ENCODE measurements around the gene ZMYM2. TPM values are rescaled to one million over a fixed set of nuclear protein-coding genes. Genes with fewer than 3 reads are reported as not detected.

Gene ZMYM2
- total and polyA plus RNA-seq, 2 of the 13 experiments (the other 11 are each of a cell fraction or from before 2014, with no cell fraction given): 22.4 to 40.8 TPM

- H3K27me3 ChIP-seq (ENCODE audit: control insufficient read depth in 1 of 2, insufficient read depth in 2 of 2, low read length in 2 of 2): no peaks in the 10 kb centered on the region
- peaks cover 5 to 51% of the 10 kb centered on the region in 2 experiments for H3K36me3 ChIP-seq (replicated peaks in 1 of 2; ENCODE audit: control insufficient read depth in 1 of 2, insufficient read depth in 2 of 2, low read length in 2 of 2)
- in situ Hi-C loops (cut with HindIII; ENCODE audit: extremely low pct_ligation_motif_present, low pct_unique_long_range_greater_than_20kb) (no loop called here), intact Hi-C loops (cut with micrococcal nuclease; ENCODE audit: unreplicated experiment) (no loop called here)
- H3K4me2 ChIP-seq (ENCODE audit: low read depth, low read length): no peak overlapping the region
- no peak overlapping the region for H3K4me3 ChIP-seq (replicated peaks in 1 of 3; ENCODE audit: insufficient read depth in 1 of 3, low read depth in 2 of 3, low read length in 3 of 3)
- TSS peak; percentile 15 for BruUV-seq (replicated peaks)
- H3K79me2 ChIP-seq (ENCODE audit: insufficient read depth, low read length): peaks cover 3% of the 10 kb centered on the region
- no peak overlapping the region for H2AFZ ChIP-seq (ENCODE audit: low read length)
- peaks cover 3% of the 10 kb centered on the region; the same call in 1 of the 2 replicates for H4K20me1 ChIP-seq (ENCODE audit: insufficient read depth, low read length)
- ChIA-PET POLR2A (no interaction called here), CTCF (ENCODE audit: low intra/inter-chr PET ratio, low total read pairs) (no interaction called here)
- no peak for ATAC-seq
- no peak for FAIRE-seq
- no peaks in the 10 kb centered on the region for H3K4me1 ChIP-seq (ENCODE audit: insufficient read depth, low read length)
- H3K27ac ChIP-seq (ENCODE audit: extremely low read length, insufficient read depth, low read length): no peak overlapping the region
- no peaks in the 10 kb centered on the region for H3K9me3 ChIP-seq (ENCODE audit: low read length)
- no peak for DNase-seq (ENCODE audit: low spot score)
- TF ChIP-seq USF2 (IDR thresholded peaks at IDR 0.05; ENCODE audit: low read depth, low read length) (no peak), USF2 (CRISPR knock-in tag; IDR thresholded peaks at IDR 0.05; ENCODE audit: borderline replicate concordance) (no peak), ZEB1 (IDR thresholded peaks at IDR 0.05; ENCODE audit: insufficient replicate concordance, low read depth) (no peak), POLR2AphosphoS5 (IDR thresholded peaks at IDR 0.05; ENCODE audit: low read depth, low read length) (no peak), ZNF292 (CRISPR knock-in tag; IDR thresholded peaks at IDR 0.05; ENCODE audit: borderline replicate concordance, low read depth) (no peak), ZSCAN20 (CRISPR knock-in tag; IDR thresholded peaks at IDR 0.05; ENCODE audit: borderline replicate concordance) (no peak), ZBTB20 (CRISPR knock-in tag; IDR thresholded peaks at IDR 0.05; ENCODE audit: borderline replicate concordance, low read depth) (no peak), TCF7 (IDR thresholded peaks at IDR 0.05; ENCODE audit: low read depth) (no peak), KMT2A (CRISPR knock-in tag; IDR thresholded peaks at IDR 0.05) (no peak), TAF15 (IDR thresholded peaks at IDR 0.05; ENCODE audit: low read depth, low read length, poor library complexity, severe bottlenecking) (no peak), MAX (IDR thresholded peaks at IDR 0.05) (no peak), SOX6 (IDR thresholded peaks at IDR 0.05) (no peak), SOX6 (CRISPR knock-in tag; IDR thresholded peaks at IDR 0.05) (no peak), ZNF660 (CRISPR knock-in tag; IDR thresholded peaks at IDR 0.05; ENCODE audit: borderline replicate concordance, low read depth) (no peak)
- H3K9ac ChIP-seq (ENCODE audit: insufficient read depth, low read depth, low read length): no peak overlapping the region
These were observed 79.4 kb downstream of the ZMYM2 start for GRCh38 chr13:20037908-20038307.
